CD4-positive, CD25-positive, alpha-beta regulatory T cell (primary cell): ENCODE results near the gene HOXA10. TPM values are rescaled to one million over a fixed set of nuclear protein-coding genes. Genes with fewer than 3 reads are reported as not detected.

Experiments
- ATAC-seq, 2 donors: fragments of 150-1000 bp; cut with Tn5 transposase; one replicate each; pipeline ENCODE4 v1.10.0; 2021; ENCODE audit warnings: low read depth in 2 of 2, moderate number of reproducible peaks in 2 of 2, moderate library complexity in 1 of 2
- DNase-seq, 3 donors: peaks; one replicate each; pipeline versions ENCODE4 v3.0.0 to v3.0.0-alpha.2; 2012 to 2022; ENCODE audit warnings: mixed read lengths in 1 of 3
- H3K27ac ChIP-seq: one replicate; pipeline ENCODE4 v1.7.0; 2013; ENCODE audit warnings: mild to moderate bottlenecking, low read length; ENCODE audit not compliant: insufficient read depth, poor library complexity, severe bottlenecking
- H3K27me3 ChIP-seq: one replicate; pipeline ENCODE4 v1.7.0; 2013; ENCODE audit warnings: low read length; ENCODE audit not compliant: control insufficient read depth, insufficient read depth
- H3K36me3 ChIP-seq: one replicate; pipeline ENCODE4 v1.7.0; 2013; ENCODE audit warnings: mild to moderate bottlenecking, low read length, moderate library complexity; ENCODE audit not compliant: control insufficient read depth, insufficient read depth
- H3K4me1 ChIP-seq: 2 replicates; pipeline ENCODE4 v1.7.0; 2013; ENCODE audit warnings: mild to moderate bottlenecking, low read length; ENCODE audit not compliant: insufficient read depth, control insufficient read depth, poor library complexity, severe bottlenecking
- H3K4me3 ChIP-seq: one replicate; pipeline ENCODE4 v1.7.0; 2013; ENCODE audit warnings: low read depth, mild to moderate bottlenecking, low read length, moderate library complexity
- H3K9me3 ChIP-seq, 2 experiments: 1 replicate in 1 of 2; 2 replicates in 1 of 2; pipeline ENCODE4 v1.7.0; 2013; ENCODE audit warnings: low read length in 2 of 2, mild to moderate bottlenecking in 1 of 2, moderate library complexity in 1 of 2; ENCODE audit not compliant: control insufficient read depth in 2 of 2
- H3K27ac Mint-ChIP-seq, 3 donors: one replicate each; pipeline ENCODE4 v1.8.0; 2020 to 2022; ENCODE audit warnings: mild to moderate bottlenecking in 3 of 3, mixed read lengths in 3 of 3, moderate library complexity in 2 of 3
- H3K27me3 Mint-ChIP-seq: one replicate; pipeline ENCODE4 v1.8.0; 2022; ENCODE audit warnings: mild to moderate bottlenecking, mixed read lengths
- H3K36me3 Mint-ChIP-seq: one replicate; pipeline ENCODE4 v1.8.0; 2020; ENCODE audit warnings: mixed read lengths
- H3K4me1 Mint-ChIP-seq, 4 donors: one replicate each; pipeline ENCODE4 v1.8.0; 2020 to 2022; ENCODE audit warnings: mixed read lengths in 4 of 4, mild to moderate bottlenecking in 1 of 4
- H3K4me3 Mint-ChIP-seq, 4 donors: one replicate each; pipeline ENCODE4 v1.8.0; 2020 to 2022; ENCODE audit warnings: mild to moderate bottlenecking in 4 of 4, mixed read lengths in 4 of 4, moderate library complexity in 3 of 4
- H3K9me3 Mint-ChIP-seq, 7 donors: one replicate each; pipeline ENCODE4 v1.8.0; 2020 to 2022; ENCODE audit warnings: mixed read lengths in 7 of 7, mild to moderate bottlenecking in 3 of 7, moderate library complexity in 2 of 7
- polyA plus RNA-seq, 4 donors: library from polyadenylated mRNA; unstranded; fragments of 300-500 nt; fragmentation: Illumina TruSeq; gene quantifications; one replicate each; pipeline ENCODE4 v1.2.3, GENCODE V29; 2021
- total RNA-seq: library from RNA; stranded (reverse); gene quantifications from one replicate; pipeline ENCODE4 v1.2.3, GENCODE V29; 2022

HOXA10 gene
- total and polyA plus RNA-seq, 5 donors from 2014 or later = 0.35 TPM; not detected in 4

DNA sequence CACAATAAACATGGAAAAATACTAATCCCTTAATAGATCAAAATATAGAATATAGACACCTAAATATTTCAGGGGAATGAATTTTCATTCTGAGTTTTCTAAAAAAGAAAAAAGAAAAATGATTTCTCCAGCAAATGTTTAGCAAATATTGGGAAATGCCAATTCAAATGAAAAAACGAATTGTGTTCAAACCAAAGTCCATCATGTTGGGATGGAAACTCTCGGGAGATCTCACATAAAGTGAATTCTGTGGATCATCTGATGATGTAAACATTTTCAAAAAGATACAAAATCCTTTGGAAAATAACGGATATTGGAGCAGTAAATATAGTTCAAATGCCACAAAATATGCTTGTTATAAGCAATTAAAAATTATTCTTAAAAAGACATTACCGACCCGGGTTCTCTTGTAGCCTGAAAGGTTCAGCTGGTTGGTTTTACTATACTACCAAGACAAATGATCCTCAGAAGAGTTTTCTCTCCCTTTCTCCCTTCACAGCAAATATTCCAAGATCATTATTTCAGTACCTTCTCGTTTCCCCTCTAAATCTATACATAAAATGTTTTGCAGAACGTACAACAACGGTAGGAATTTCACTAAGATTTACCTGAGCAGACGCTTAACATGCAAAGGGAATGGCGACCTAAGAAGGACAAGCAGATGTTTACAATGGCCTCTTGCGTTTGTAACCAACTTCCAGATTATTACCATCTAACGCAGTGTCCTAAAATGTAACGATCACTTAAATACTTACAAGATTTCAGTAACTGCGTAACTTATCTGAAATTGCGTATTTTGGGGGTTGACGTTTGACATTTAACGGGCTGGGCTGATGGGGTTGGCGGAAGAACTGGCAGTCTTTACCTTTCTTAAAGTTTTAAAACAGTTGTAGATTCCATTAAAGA, 23.3 kb upstream of the HOXA10 start:
- H3K27ac ChIP-seq = no peak overlapping the region
- H3K4me1 ChIP-seq = peaks cover 39% of the 10 kb centered on the region
- Mint-ChIP-seq H3K4me1 (peaks cover 4 to 51% (median 13%) of the 10 kb centered on the region in 4 donors), H3K4me3 (peak overlapping the region in 2 of 4 donors; percentile 1 to 7), H3K27me3 (peaks cover 85% of the 10 kb centered on the region), H3K9me3 (peaks cover 0 to 13% (median 0%) of the 10 kb centered on the region in 7 donors), H3K27ac (no peak overlapping the region), H3K36me3 (no peaks in the 10 kb centered on the region)
- H3K27me3 ChIP-seq = peaks cover 67% of the 10 kb centered on the region
- no peaks in the 10 kb centered on the region for H3K36me3 ChIP-seq
- H3K9me3 ChIP-seq = peaks cover 0 to 6% of the 10 kb centered on the region in 2 experiments
- no peak overlapping the region for H3K4me3 ChIP-seq
- DNase-seq (no peak), ATAC-seq (no peak)

DNA sequence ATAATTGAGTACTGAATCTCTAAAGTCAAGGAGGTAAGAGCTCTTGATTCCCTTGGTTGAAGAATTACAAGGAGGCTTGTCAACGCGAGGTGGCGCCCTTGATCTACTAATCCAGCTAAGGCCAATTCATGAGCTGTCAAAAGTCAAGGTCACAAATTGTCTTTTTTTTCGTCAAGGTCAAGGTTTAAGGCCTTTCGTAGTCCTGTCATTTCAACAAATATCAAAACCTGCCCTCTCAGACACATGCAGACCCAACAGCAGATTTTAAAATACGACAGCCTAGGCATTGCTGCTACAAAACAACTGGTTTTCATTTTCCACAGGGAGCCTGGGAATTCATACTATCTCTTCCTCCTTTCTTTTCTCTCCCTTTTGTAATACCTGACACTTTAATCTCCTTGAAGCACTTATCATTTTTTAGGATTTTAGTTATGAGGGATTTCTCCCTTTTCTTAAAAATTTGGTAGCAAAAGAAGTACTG, 22.2 kb upstream of the HOXA10 start:
- Histone ChIP-seq H3K9me3 (peaks cover 0 to 6% of the 10 kb centered on the region in 2 experiments), H3K27me3 (peaks cover 66% of the 10 kb centered on the region), H3K36me3 (no peaks in the 10 kb centered on the region), H3K4me1 (peaks cover 37% of the 10 kb centered on the region), H3K4me3 (no peak overlapping the region), H3K27ac (no peak overlapping the region)
- Mint-ChIP-seq H3K9me3 (peaks cover 0 to 10% (median 0%) of the 10 kb centered on the region in 7 donors), H3K4me3 (peak overlapping the region in 2 of 4 donors; percentile 22 to 70), H3K36me3 (no peaks in the 10 kb centered on the region), H3K27ac (no peak overlapping the region), H3K4me1 (peaks cover 4 to 49% (median 11%) of the 10 kb centered on the region in 4 donors), H3K27me3 (peaks cover 85% of the 10 kb centered on the region)
- ATAC-seq (peak; percentile 43 to 52), DNase-seq (peak; percentile 69 to 83 (median 75))

DNA sequence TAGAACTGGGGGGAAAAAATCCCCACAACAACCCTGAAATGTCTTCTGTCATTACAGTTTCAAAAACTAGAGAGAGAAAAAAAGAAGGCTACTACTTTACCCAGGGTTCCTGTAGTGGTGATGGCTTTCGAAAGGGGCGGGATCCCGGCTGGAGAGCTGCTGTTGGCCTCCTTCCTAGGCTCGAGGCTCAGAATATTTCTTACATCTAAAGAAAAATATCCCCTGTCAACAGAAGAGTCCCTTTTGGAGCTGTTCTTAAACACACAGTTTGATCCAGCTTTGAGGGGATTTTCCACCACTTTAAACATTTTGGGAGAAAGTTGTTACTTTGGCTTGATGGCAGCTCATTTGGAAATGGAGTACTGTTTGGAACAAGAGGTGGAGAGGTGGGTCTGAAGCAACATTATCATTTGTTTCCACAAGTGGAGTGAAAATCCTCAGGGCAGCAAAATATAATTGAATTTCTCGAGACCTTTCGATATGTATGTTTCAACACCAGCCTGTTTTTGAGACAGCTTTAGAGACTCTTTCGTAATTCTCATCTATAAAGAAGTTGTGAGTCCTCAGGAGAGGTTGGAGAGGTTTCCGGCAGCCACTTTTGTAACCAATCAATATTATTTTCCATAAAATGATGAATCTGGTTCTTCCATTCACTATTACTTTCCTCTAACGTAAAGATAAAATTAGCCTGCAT, 20.7 kb upstream of the HOXA10 start:
- H3K4me3 Mint-ChIP-seq = peak overlapping the region in 2 of 4 donors; percentile 6 to 85

DNA sequence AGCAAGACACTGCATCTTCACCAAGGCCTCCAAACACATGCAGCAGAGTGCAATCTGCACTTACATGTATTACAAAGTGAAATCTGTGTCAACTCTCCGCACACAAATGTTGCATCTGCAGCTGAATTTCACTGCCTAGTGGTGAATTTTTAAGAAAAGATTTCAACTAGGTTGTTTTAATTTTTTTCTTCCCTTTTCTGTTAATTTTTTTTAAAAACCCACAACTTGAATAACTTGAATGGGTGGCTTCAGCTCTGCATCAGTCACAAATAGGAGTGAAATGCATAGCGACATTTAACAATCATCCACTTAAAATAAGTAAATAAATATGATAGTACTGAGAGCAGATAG, 19.9 kb upstream of the HOXA10 start:
- Histone ChIP-seq H3K4me1 (peaks cover 26% of the 10 kb centered on the region), H3K9me3 (peaks cover 0 to 6% of the 10 kb centered on the region in 2 experiments), H3K4me3 (no peak overlapping the region), H3K27ac (no peak overlapping the region), H3K27me3 (peaks cover 79% of the 10 kb centered on the region), H3K36me3 (no peaks in the 10 kb centered on the region)
- H3K4me3 Mint-ChIP-seq = peak overlapping the region in 2 of 4 donors; percentile 6 to 65
- no peak overlapping the region for H3K27ac Mint-ChIP-seq
- ATAC-seq (no peak), DNase-seq (no peak)
- no peaks in the 10 kb centered on the region for H3K36me3 Mint-ChIP-seq
- peaks cover 0 to 5% (median 0%) of the 10 kb centered on the region in 7 donors for H3K9me3 Mint-ChIP-seq
- H3K27me3 Mint-ChIP-seq = peaks cover 95% of the 10 kb centered on the region
- H3K4me1 Mint-ChIP-seq = peaks cover 4 to 53% (median 12%) of the 10 kb centered on the region in 4 donors

More for the DNA sequence above, 20.7 kb upstream of the HOXA10 start:
- H3K27ac ChIP-seq = no peak overlapping the region
- Mint-ChIP-seq H3K4me1 (peaks cover 4 to 47% (median 9%) of the 10 kb centered on the region in 4 donors), H3K27ac (no peak overlapping the region), H3K36me3 (no peaks in the 10 kb centered on the region), H3K9me3 (peaks cover 0 to 5% (median 0%) of the 10 kb centered on the region in 7 donors), H3K27me3 (peaks cover 90% of the 10 kb centered on the region)
- H3K27me3 ChIP-seq = peaks cover 73% of the 10 kb centered on the region
- H3K36me3 ChIP-seq = no peaks in the 10 kb centered on the region
- DNase-seq = no peak
- peaks cover 0 to 6% of the 10 kb centered on the region in 2 experiments for H3K9me3 ChIP-seq
- peaks cover 26% of the 10 kb centered on the region for H3K4me1 ChIP-seq
- no peak for ATAC-seq
- no peak overlapping the region for H3K4me3 ChIP-seq

DNA sequence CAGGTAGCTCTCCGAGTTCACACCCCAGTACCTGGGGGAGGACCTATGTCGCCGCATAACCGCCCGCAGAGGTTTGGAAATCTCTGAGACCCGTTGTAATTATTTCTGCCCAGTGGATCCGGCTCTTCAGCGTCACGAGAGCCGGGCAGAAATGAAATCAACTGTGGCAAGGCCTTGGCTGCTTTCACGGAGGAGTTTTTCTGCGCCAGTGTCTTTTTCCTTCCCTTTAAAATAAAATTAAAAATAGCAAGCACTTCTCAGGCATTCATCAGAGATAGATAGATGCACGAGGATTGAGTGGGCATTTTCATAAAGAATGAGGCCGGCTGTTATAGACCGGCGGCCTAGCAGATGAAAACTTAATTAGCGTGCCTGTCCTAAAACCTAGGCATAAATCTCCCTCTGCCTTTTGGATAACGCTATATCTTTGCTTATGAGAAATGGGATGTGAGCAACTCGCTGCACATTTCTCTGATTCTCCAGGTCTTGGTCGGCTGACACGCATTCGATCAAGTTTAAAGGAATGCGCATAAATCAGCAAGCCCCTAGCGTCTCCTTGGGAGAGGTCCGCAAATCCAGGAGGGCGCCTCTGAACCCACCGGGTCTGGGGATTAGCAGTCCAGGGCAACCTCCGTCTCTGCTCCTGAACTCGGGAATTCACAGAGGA, 19.3 kb upstream of the HOXA10 start:
- no peak overlapping the region for H3K27ac Mint-ChIP-seq

DNA sequence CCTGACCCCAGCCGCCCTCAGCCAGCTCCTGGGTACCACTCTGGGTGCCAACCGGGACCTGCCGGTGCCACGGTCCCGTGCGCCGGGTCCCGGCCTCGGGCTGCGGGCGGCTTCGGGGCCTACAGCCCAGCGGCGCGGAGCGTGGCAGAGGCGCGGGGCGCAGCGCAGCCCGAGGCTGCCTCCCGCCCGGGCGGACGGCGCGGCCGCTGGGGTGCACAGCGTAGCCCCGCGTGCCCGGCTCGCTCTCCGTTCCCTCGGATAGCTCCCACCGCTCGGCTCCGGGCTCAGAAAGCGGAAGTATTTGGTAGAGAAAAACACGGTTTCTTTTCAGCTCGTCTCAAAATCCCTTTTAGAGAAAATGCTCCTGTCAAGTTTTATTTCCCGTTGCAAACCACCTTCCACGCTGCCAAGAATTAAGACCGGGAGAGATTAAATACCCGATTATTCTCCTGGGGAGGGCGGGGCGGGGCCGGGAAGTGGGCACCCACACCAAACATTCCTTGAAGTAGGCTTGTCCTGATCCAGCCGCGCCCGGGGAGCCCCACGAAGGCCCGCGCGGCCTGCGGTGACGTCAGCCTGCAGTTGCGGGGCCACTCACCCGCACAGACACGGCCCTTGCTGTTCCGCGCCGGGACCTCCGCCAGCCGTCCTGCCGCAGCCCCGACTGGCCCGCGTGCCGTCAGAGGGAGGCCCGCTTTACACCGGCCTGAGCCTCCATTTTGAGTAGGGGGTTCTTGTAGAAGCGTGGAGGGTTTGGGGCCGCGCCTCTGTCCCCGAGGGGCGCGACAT, 18.6 kb upstream of the HOXA10 start:
- no peak for DNase-seq
- H3K27me3 Mint-ChIP-seq = peaks cover 95% of the 10 kb centered on the region
- H3K9me3 Mint-ChIP-seq = peaks cover 0 to 6% (median 0%) of the 10 kb centered on the region in 7 donors
- peaks cover 9 to 53% (median 18%) of the 10 kb centered on the region in 4 donors for H3K4me1 Mint-ChIP-seq
- H3K4me3 ChIP-seq = no peak overlapping the region
- peaks cover 73% of the 10 kb centered on the region for H3K27me3 ChIP-seq
- H3K36me3 ChIP-seq = no peaks in the 10 kb centered on the region
- no peak overlapping the region for H3K27ac ChIP-seq
- no peaks in the 10 kb centered on the region for H3K36me3 Mint-ChIP-seq
- H3K9me3 ChIP-seq = peaks cover 0 to 4% of the 10 kb centered on the region in 2 experiments
- H3K4me3 Mint-ChIP-seq = peak overlapping the region; percentile 71 to 77 (median 74)
- H3K27ac Mint-ChIP-seq = no peak overlapping the region
- no peak for ATAC-seq
- H3K4me1 ChIP-seq = peaks cover 37% of the 10 kb centered on the region

More for the DNA sequence above, 19.3 kb upstream of the HOXA10 start:
- Histone ChIP-seq H3K4me1 (peaks cover 30% of the 10 kb centered on the region), H3K36me3 (no peaks in the 10 kb centered on the region), H3K27ac (no peak overlapping the region), H3K4me3 (no peak overlapping the region), H3K9me3 (peaks cover 0 to 6% of the 10 kb centered on the region in 2 experiments), H3K27me3 (peaks cover 77% of the 10 kb centered on the region)
- peaks cover 8 to 53% (median 16%) of the 10 kb centered on the region in 4 donors for H3K4me1 Mint-ChIP-seq
- no peaks in the 10 kb centered on the region for H3K36me3 Mint-ChIP-seq
- peaks cover 0 to 6% (median 0%) of the 10 kb centered on the region in 7 donors for H3K9me3 Mint-ChIP-seq
- ATAC-seq (no peak), DNase-seq (no peak)
- peak overlapping the region; percentile 6 to 61 (median 46) for H3K4me3 Mint-ChIP-seq
- H3K27me3 Mint-ChIP-seq = peaks cover 95% of the 10 kb centered on the region
